Medulla oblongata (tissue), 1 donor: ENCODE data around the gene COMMD10.
"Not testable (repeated sequence)": the region's sequence is repeated elsewhere in the genome, so short reads cannot be mapped to it uniquely, and the experiment has no call there.

Experiments
- DNase-seq: peaks from one replicate; pipeline ENCODE4 v3.0.0-alpha.2; 2015; ENCODE audit errors: extremely low spot score

COMMD10 gene

GRCh38 chr5:116097301-116097700 is 12.5 kb downstream of the COMMD10 start:
- DNase-seq, result no peak

GRCh38 chr5:116098998-116099397 is 14.2 kb downstream of the COMMD10 start:
- DNase-seq, result no peak

GRCh38 chr5:116104941-116105340 is 20.1 kb downstream of the COMMD10 start:
- not testable (repeated sequence) for DNase-seq

- DNase-seq, result no peak
Observed at GRCh38 chr5:116115163-116115562, 30.3 kb downstream of the COMMD10 start.

- no peak for DNase-seq
Observed at GRCh38 chr5:116130471-116130870, 45.6 kb downstream of the COMMD10 start.

- no peak for DNase-seq
Observed at GRCh38 chr5:116130976-116131375, 46.2 kb downstream of the COMMD10 start.

GRCh38 chr5:116133281-116133680 is 48.5 kb downstream of the COMMD10 start:
- no peak for DNase-seq

- DNase-seq, result no peak
Observed at GRCh38 chr5:116135344-116135743, 50.5 kb downstream of the COMMD10 start.

GRCh38 chr5:116137544-116138378 is 52.9 kb downstream of the COMMD10 start:
- peak; percentile 89 for DNase-seq

- no peak for DNase-seq
Observed at GRCh38 chr5:116142495-116142894, 57.7 kb downstream of the COMMD10 start.

GRCh38 chr5:116144103-116144502 is 59.3 kb downstream of the COMMD10 start:
- no peak for DNase-seq

GRCh38 chr5:116144991-116145390 is 60.2 kb downstream of the COMMD10 start:
- no peak for DNase-seq

GRCh38 chr5:116145416-116145815 is 60.6 kb downstream of the COMMD10 start:
- DNase-seq, result no peak

- DNase-seq, result no peak
Observed at GRCh38 chr5:116152169-116152568, 67.3 kb downstream of the COMMD10 start.

GRCh38 chr5:116153687-116154174 is 68.9 kb downstream of the COMMD10 start:
- DNase-seq, result no peak

GRCh38 chr5:116154252-116154651 is 69.4 kb downstream of the COMMD10 start:
- DNase-seq, result no peak

- DNase-seq, result no peak
Observed at GRCh38 chr5:116154931-116155330, 70.1 kb downstream of the COMMD10 start.

- DNase-seq, result no peak
Observed at GRCh38 chr5:116157902-116158301, 73.1 kb downstream of the COMMD10 start.

GRCh38 chr5:116159006-116159405 is 74.2 kb downstream of the COMMD10 start:
- DNase-seq, result no peak

GRCh38 chr5:116174111-116174510 is 89.3 kb downstream of the COMMD10 start:
- no peak for DNase-seq

GRCh38 chr5:116176121-116176520 is 91.3 kb downstream of the COMMD10 start:
- no peak for DNase-seq

GRCh38 chr5:116178925-116179324 is 94.1 kb downstream of the COMMD10 start:
- DNase-seq, result no peak

- DNase-seq, result no peak
Observed at GRCh38 chr5:116209166-116209565, 124.3 kb downstream of the COMMD10 start.

- DNase-seq, result no peak
Observed at GRCh38 chr5:116212225-116212624, 127.4 kb downstream of the COMMD10 start.
